CD4-positive, alpha-beta T cell treated with Interleukin-2 at 100 ng/mL for 4 hours (primary cell): ENCODE data around the gene GLP2R.
"Not testable (repeated sequence)": the region's sequence is repeated elsewhere in the genome, so short reads cannot be mapped to it uniquely, and the experiment has no call there.

Source experiments
- DNase-seq: peaks from one replicate; pipeline ENCODE4 v3.0.0-alpha.2; 2020; ENCODE audit warnings: low spot score

Gene GLP2R

GRCh38 chr17:9825641-9826150 lies at the start of gene GLP2R:
Gene GLP2R, plus strand, starts transcription at chr17:9825924. Its CDS starts 140 bp downstream, at chr17:9826064.
- no peak for DNase-seq

GRCh38 chr17:9776911-9777310 lies 48.8 kb upstream of the GLP2R start:
- DNase-seq = no peak

GRCh38 chr17:9780552-9780951 lies 45.2 kb upstream of the GLP2R start:
- no peak for DNase-seq

- DNase-seq = no peak
Measured at GRCh38 chr17:9783050-9783449, 42.7 kb upstream of the GLP2R start.

- DNase-seq = not testable (repeated sequence)
Measured at GRCh38 chr17:9783465-9783864, 42.3 kb upstream of the GLP2R start.

GRCh38 chr17:9784544-9784943 lies 41.2 kb upstream of the GLP2R start:
- DNase-seq = no peak

- DNase-seq = no peak
Measured at GRCh38 chr17:9788601-9789000, 37.1 kb upstream of the GLP2R start.

GRCh38 chr17:9790316-9790715 lies 35.4 kb upstream of the GLP2R start:
- DNase-seq = no peak

GRCh38 chr17:9790889-9791876 lies 34.5 kb upstream of the GLP2R start, which contains the start of gene DHRS7C:
Gene DHRS7C, minus strand, starts transcription at chr17:9791592. Its CDS starts 308 bp downstream, at chr17:9791284.
- no peak for DNase-seq

- no peak for DNase-seq
Measured at GRCh38 chr17:9792181-9792840, 33.4 kb upstream of the GLP2R start.

- DNase-seq = no peak
Measured at GRCh38 chr17:9798008-9798407, 27.7 kb upstream of the GLP2R start.

GRCh38 chr17:9798724-9799123 lies 27.0 kb upstream of the GLP2R start:
- no peak for DNase-seq

GRCh38 chr17:9801505-9801904 lies 24.2 kb upstream of the GLP2R start:
- no peak for DNase-seq

- no peak for DNase-seq
Measured at GRCh38 chr17:9802294-9802693, 23.4 kb upstream of the GLP2R start.

GRCh38 chr17:9802697-9803096 lies 23.0 kb upstream of the GLP2R start:
- DNase-seq = no peak

GRCh38 chr17:9805769-9806168 lies 20.0 kb upstream of the GLP2R start:
- DNase-seq = no peak

GRCh38 chr17:9806699-9807098 lies 19.0 kb upstream of the GLP2R start:
- DNase-seq = no peak

- no peak for DNase-seq
Measured at GRCh38 chr17:9809409-9809808, 16.3 kb upstream of the GLP2R start.

- DNase-seq = no peak
Measured at GRCh38 chr17:9810100-9810949, 15.4 kb upstream of the GLP2R start.

GRCh38 chr17:9811086-9811485 lies 14.6 kb upstream of the GLP2R start:
- DNase-seq = no peak

GRCh38 chr17:9811537-9811936 lies 14.2 kb upstream of the GLP2R start:
- DNase-seq = no peak

- no peak for DNase-seq
Measured at GRCh38 chr17:9813166-9813565, 12.6 kb upstream of the GLP2R start.
